Right lobe of liver (tissue), 6 donors: ENCODE results near the gene NEB. TPM values are rescaled to one million over a fixed set of nuclear protein-coding genes. Genes with fewer than 3 reads are reported as not detected.

Experiments used
- ATAC-seq, 4 donors: fragments of 200-7000 bp; cut with Tn5 transposase; one replicate each; pipeline ENCODE4 v1.9.1; 2020; ENCODE audit warnings: mild to moderate bottlenecking in 4 of 4, moderate library complexity in 4 of 4
- DNase-seq, 3 donors: peaks; one replicate each; pipeline ENCODE4 v3.0.0-alpha.2; 2020
- H3K27ac ChIP-seq, 3 donors: fragments of 200-600 bp; one replicate each; pipeline ENCODE4 v1.8.0; 2022
- H3K27me3 ChIP-seq, 2 donors: fragments of 200-600 bp; one replicate each; pipeline ENCODE4 v1.8.0; 2022
- H3K36me3 ChIP-seq, 4 donors: fragments of 200-600 bp; sonication (generic) in 1 of 4; one replicate each; pipeline versions ENCODE4 v1.5.1 to v1.8.0; 2017 to 2022; ENCODE audit warnings: control low read depth in 1 of 4
- H3K4me1 ChIP-seq, 4 donors: fragments of 200-600 bp; sonication (generic) in 1 of 4; one replicate each; pipeline versions ENCODE4 v1.5.1 to v1.8.0; 2017 to 2022; ENCODE audit warnings: control low read depth in 1 of 4
- H3K4me3 ChIP-seq, 3 donors: fragments of 200-600 bp; one replicate each; pipeline ENCODE4 v1.8.0; 2022
- H3K9me3 ChIP-seq, 4 donors: fragments of 200-600 bp; sonication (generic) in 1 of 4; one replicate each; pipeline versions ENCODE4 v1.5.1 to v1.8.0; 2017 to 2022; ENCODE audit warnings: control low read depth in 1 of 4
- CTCF ChIP-seq, 4 donors: fragments of 200-600 bp in 3 of 4; fragments of 450-650 bp in 1 of 4; IDR thresholded peaks; one replicate each; pipeline versions ENCODE4 v1.5.1 to v1.8.0; 2016 to 2022; ENCODE audit warnings: antibody characterized with exemption in 4 of 4, mild to moderate bottlenecking in 2 of 4
- POLR2A ChIP-seq: fragments of 450-650 bp; IDR thresholded peaks from one replicate; pipeline ENCODE4 v1.6.1; 2017; ENCODE audit warnings: antibody characterized with exemption, mild to moderate bottlenecking
- WGBS: methylation state at CpG from one replicate; pipeline ENCODE4 v1.1.6; 2018; ENCODE audit warnings: low coverage, low lambda C conversion rate; ENCODE audit not compliant: insufficient coverage; ENCODE audit errors: missing lambda C conversion rate; 5-methylcytosine and 5-hydroxymethylcytosine counted together
- intact Hi-C, 2 donors: fragments of 100-400 bp; cut with DNase I; formaldehyde crosslinking; loops; one replicate each; pipeline versions ENCODE4 v1.11.2 to v1.14.1; 2022
- total RNA-seq, 6 experiments: library from RNA; depleted of rRNA in 2 of 6; stranded (reverse); fragments of >200 nt in 2 of 6; fragmentation: NEBNext Ultra II Directional in 3 of 6; extraction: Animal tissue kit (Norgen Biotek cat#: 25700) in 3 of 6; gene quantifications; one replicate each; pipeline versions ENCODE4 v1.1.0 to v1.2.4, GENCODE V29; 2016 to 2023
- donor health status: DM: no; HTN: yes; CAD: no.
- donor health status: DM: no; HTN: no; CAD: no.
- donor health status: DM: no; HTN: no; CAD: no.
- donor health status: DM: no; HTN: yes; CAD: no.
- donor health status: DM: no; HTN: yes; CAD: no.

Gene NEB
- total RNA-seq, 6 experiments from 2014 or later, result 1.3 to 23.1 (median 9.2) TPM

- no peaks in the 10 kb centered on the region for H3K4me1 ChIP-seq
- no peaks in the 10 kb centered on the region for H3K36me3 ChIP-seq
- no peak overlapping the region for H3K27ac ChIP-seq
- intact Hi-C loops, result no loop called here
- no peaks in the 10 kb centered on the region for H3K27me3 ChIP-seq
- ATAC-seq (no peak), DNase-seq (no peak)
- WGBS, result 80% methylated on average over 2 of the region's 2 CpGs
- no peak for TF ChIP-seq POLR2A
- TF ChIP-seq CTCF (IDR thresholded peaks at IDR 0.05), result no peak
- no peaks in the 10 kb centered on the region for H3K9me3 ChIP-seq
- H3K4me3 ChIP-seq, result no peak overlapping the region
Observed at GRCh38 chr2:151657667-151658076, 76.6 kb downstream of the NEB start.

- Histone ChIP-seq H3K27me3 (no peaks in the 10 kb centered on the region), H3K9me3 (no peaks in the 10 kb centered on the region), H3K4me1 (no peaks in the 10 kb centered on the region), H3K4me3 (no peak overlapping the region), H3K36me3 (no peaks in the 10 kb centered on the region), H3K27ac (no peak overlapping the region)
- TF ChIP-seq CTCF (IDR thresholded peaks at IDR 0.05), result no peak
- no peak for TF ChIP-seq POLR2A
- intact Hi-C loops, result no loop called here
- DNase-seq (no peak), ATAC-seq (no peak)
- 93% methylated on average over 3 of the region's 8 CpGs for WGBS
Observed at GRCh38 chr2:151655663-151656398, 78.4 kb downstream of the NEB start.

- TF ChIP-seq POLR2A (no peak), CTCF (IDR thresholded peaks at IDR 0.05) (no peak)
- H3K27me3 ChIP-seq, result no peaks in the 10 kb centered on the region
- H3K36me3 ChIP-seq, result no peaks in the 10 kb centered on the region
- H3K27ac ChIP-seq, result no peak overlapping the region
- H3K4me1 ChIP-seq, result no peaks in the 10 kb centered on the region
- no peak overlapping the region for H3K4me3 ChIP-seq
- ATAC-seq, result peak in 2 of 4 donors; percentile 68 to 89
- DNase-seq, result no peak
- H3K9me3 ChIP-seq, result no peaks in the 10 kb centered on the region
- intact Hi-C loops, result no loop called here
Observed at GRCh38 chr2:151654891-151655290, 79.4 kb downstream of the NEB start.

GRCh38 chr2:151654085-151654484 is 80.2 kb downstream of the NEB start:
- Histone ChIP-seq H3K9me3 (no peaks in the 10 kb centered on the region), H3K36me3 (no peaks in the 10 kb centered on the region), H3K4me3 (no peak overlapping the region), H3K27me3 (no peaks in the 10 kb centered on the region), H3K4me1 (no peaks in the 10 kb centered on the region), H3K27ac (no peak overlapping the region)
- ATAC-seq, result no peak
- intact Hi-C loops, result no loop called here
- TF ChIP-seq POLR2A (no peak), CTCF (IDR thresholded peaks at IDR 0.05) (no peak)
- no peak for DNase-seq
- 78% methylated on average over 3 of the region's 3 CpGs for whole genome bisulfite sequencing

GRCh38 chr2:151651274-151651673 is 83.0 kb downstream of the NEB start:
- TF ChIP-seq CTCF (IDR thresholded peaks at IDR 0.05) (no peak), POLR2A (no peak)
- WGBS, result 78% methylated on average over 3 of the region's 3 CpGs
- H3K4me3 ChIP-seq, result no peak overlapping the region

More at GRCh38 chr2:151651274-151651673, 83.0 kb downstream of the NEB start:
- no peak for ATAC-seq
- no peaks in the 10 kb centered on the region for H3K4me1 ChIP-seq
- H3K36me3 ChIP-seq, result no peaks in the 10 kb centered on the region
- no peak overlapping the region for H3K27ac ChIP-seq
- intact Hi-C loops, result no loop called here
- DNase-seq, result no peak
- H3K9me3 ChIP-seq, result no peaks in the 10 kb centered on the region
- H3K27me3 ChIP-seq, result no peaks in the 10 kb centered on the region
